ENCODE data around the gene CYP3A5. TPM values are rescaled to one million over a fixed set of nuclear protein-coding genes. Genes with fewer than 3 reads are reported as not detected.

CYP3A5 gene
- polyA plus RNA-seq, 2 donors, result 16.1 to 51.2 TPM

- Histone ChIP-seq H3K4me1 (ENCODE audit: control insufficient read depth in 2 of 2, insufficient read depth in 2 of 2, low read length in 1 of 2) (peaks cover 5 to 6% of the 10 kb centered on the region in 2 donors), H3K27me3 (ENCODE audit: control insufficient read depth in 1 of 2, insufficient read depth in 2 of 2, low read length in 2 of 2) (no peaks in the 10 kb centered on the region), H3K27ac (ENCODE audit: low read depth in 2 of 2, low read length in 1 of 2) (no peak overlapping the region), H3K9me3 (ENCODE audit: control insufficient read depth in 2 of 2, insufficient read depth in 1 of 2, low read depth in 1 of 2, low read length in 1 of 2) (no peaks in the 10 kb centered on the region), H3K4me3 (ENCODE audit: low read depth in 1 of 2, low read length in 2 of 2) (no peak overlapping the region), H3K36me3 (ENCODE audit: control insufficient read depth in 2 of 2, insufficient read depth in 2 of 2, low read length in 1 of 2) (peaks cover 26 to 51% of the 10 kb centered on the region in 2 donors)
- 93 to 94% methylated on average over 5 of the region's 5 CpGs for WGBS, 2 donors
Measured at GRCh38 chr7:99621271-99621670, 58.5 kb downstream of the CYP3A5 start.

DNA sequence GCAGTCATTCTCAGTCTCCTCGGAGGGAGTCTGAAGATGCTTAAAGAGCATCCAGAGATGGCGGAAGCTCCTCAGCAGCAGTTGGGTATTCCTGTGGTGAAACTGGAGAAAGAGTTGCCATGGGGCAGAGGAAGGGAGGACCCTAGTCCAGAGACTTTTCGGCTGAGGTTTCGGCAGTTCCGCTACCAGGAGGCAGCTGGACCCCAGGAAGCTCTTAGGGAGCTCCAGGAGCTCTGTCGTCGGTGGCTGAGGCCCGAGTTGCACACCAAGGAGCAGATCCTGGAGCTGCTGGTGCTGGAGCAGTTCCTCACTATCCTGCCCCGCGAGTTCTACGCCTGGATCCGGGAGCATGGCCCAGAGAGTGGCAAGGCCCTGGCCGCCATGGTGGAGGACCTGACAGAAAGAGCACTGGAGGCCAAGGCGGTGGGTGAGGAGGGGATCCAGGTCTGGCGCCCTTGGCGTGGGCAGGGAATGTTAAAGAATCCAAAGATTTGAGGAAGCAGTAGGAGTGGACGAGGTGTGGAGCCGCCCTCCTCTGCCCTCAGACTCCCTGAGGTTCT lies 60.1 kb downstream of the CYP3A5 start:
- Histone ChIP-seq H3K27me3 (ENCODE audit: control insufficient read depth in 1 of 2, insufficient read depth in 2 of 2, low read length in 2 of 2) (no peaks in the 10 kb centered on the region), H3K9me3 (ENCODE audit: control insufficient read depth in 2 of 2, insufficient read depth in 1 of 2, low read depth in 1 of 2, low read length in 1 of 2) (no peaks in the 10 kb centered on the region), H3K4me3 (ENCODE audit: low read depth in 1 of 2, low read length in 2 of 2) (no peak overlapping the region), H3K36me3 (ENCODE audit: control insufficient read depth in 2 of 2, insufficient read depth in 2 of 2, low read length in 1 of 2) (peaks cover 21 to 36% of the 10 kb centered on the region in 2 donors), H3K27ac (ENCODE audit: low read depth in 2 of 2, low read length in 1 of 2) (no peak overlapping the region), H3K4me1 (ENCODE audit: control insufficient read depth in 2 of 2, insufficient read depth in 2 of 2, low read length in 1 of 2) (peaks cover 5 to 6% of the 10 kb centered on the region in 2 donors)
- WGBS, 2 donors, result 94 to 96% methylated on average over 18 of the region's 18 CpGs

DNA sequence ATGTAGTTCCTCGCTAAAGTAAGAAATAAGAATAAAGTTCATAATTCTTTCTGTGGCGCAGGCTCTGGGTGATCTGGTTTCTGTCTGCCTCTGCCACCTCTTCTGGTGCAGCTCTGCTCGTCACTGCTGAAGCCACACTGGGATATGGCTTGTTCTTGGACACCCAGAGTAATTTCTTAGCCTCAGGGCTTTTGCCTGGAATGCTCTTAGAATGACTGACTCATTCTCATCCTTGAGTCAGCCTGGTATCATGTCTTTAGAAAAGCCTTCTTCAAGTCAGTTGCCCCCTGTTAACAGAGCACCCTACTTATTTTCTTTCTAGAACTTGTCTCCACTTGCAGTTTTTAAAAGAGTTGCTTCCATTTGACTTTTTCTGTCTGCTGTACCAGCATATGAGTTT lies 61.1 kb downstream of the CYP3A5 start:
- peaks cover 15 to 27% of the 10 kb centered on the region in 2 donors for H3K36me3 ChIP-seq (ENCODE audit: control insufficient read depth in 2 of 2, insufficient read depth in 2 of 2, low read length in 1 of 2)
- H3K27ac ChIP-seq (ENCODE audit: low read depth in 2 of 2, low read length in 1 of 2), result no peak overlapping the region
- no peaks in the 10 kb centered on the region for H3K27me3 ChIP-seq (ENCODE audit: control insufficient read depth in 1 of 2, insufficient read depth in 2 of 2, low read length in 2 of 2)
- H3K4me3 ChIP-seq (ENCODE audit: low read depth in 1 of 2, low read length in 2 of 2), result no peak overlapping the region
- H3K4me1 ChIP-seq (ENCODE audit: control insufficient read depth in 2 of 2, insufficient read depth in 2 of 2, low read length in 1 of 2), result peaks cover 2 to 5% of the 10 kb centered on the region in 2 donors
- 69 to 75% methylated on average over 3 of the region's 3 CpGs for WGBS, 2 donors
- H3K9me3 ChIP-seq (ENCODE audit: control insufficient read depth in 2 of 2, insufficient read depth in 1 of 2, low read depth in 1 of 2, low read length in 1 of 2), result no peaks in the 10 kb centered on the region

- WGBS, 2 donors, result 13 to 14% methylated on average over 22 of the region's 22 CpGs
- Histone ChIP-seq H3K9me3 (ENCODE audit: control insufficient read depth in 2 of 2, insufficient read depth in 1 of 2, low read depth in 1 of 2, low read length in 1 of 2) (no peaks in the 10 kb centered on the region), H3K36me3 (ENCODE audit: control insufficient read depth in 2 of 2, insufficient read depth in 2 of 2, low read length in 1 of 2) (peaks cover 9 to 18% of the 10 kb centered on the region in 2 donors), H3K4me1 (ENCODE audit: control insufficient read depth in 2 of 2, insufficient read depth in 2 of 2, low read length in 1 of 2) (peaks cover 2 to 3% of the 10 kb centered on the region in 2 donors), H3K4me3 (ENCODE audit: low read depth in 1 of 2, low read length in 2 of 2) (peak overlapping the region; percentile 91 to 100), H3K27me3 (ENCODE audit: control insufficient read depth in 1 of 2, insufficient read depth in 2 of 2, low read length in 2 of 2) (no peaks in the 10 kb centered on the region), H3K27ac (ENCODE audit: low read depth in 2 of 2, low read length in 1 of 2) (peak overlapping the region; percentile 65 to 86)
Measured at GRCh38 chr7:99617192-99617781, 62.5 kb downstream of the CYP3A5 start.

DNA sequence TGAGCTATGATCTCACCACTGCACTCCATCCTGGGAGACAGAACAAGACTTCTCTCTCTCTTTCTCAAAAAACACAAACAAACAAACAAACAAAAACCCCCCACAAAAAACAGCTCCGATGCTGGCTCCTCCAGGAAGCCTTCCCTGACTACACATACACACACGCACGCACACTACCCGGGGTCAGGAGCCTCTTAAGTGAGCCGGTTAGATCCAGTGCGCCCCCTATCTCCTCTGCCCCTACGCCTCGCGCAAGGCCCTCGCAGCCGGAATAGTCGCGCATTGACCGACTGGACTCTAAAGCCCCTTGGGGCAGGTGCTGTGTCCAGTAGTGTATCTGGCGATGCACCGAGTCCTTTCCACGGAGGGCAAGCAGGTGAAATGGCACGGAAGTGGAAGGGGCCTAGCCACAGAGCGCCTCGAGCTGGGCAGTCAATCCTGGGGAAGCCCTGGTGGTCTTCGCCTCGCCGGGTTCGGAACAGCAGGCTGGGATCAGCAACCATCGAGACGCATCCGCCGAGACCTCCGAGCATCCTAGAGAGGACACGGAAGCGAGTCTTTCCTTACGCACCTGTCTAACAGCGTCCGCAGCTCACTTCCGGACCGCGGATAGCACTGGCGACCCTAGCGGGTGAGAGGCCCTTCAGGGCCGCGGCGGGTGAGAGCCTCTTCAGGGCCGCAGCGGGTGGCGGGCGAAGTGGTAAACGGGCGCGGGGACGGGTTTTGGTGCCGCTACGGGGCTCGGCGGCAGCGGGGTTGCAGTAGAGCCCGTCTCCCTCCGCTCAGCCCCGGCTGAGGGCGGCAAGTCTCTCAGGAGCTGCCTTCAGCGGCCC lies 63.2 kb downstream of the CYP3A5 start, which contains the start of gene ZSCAN25:
ZSCAN25 (plus strand) TSS at position 588 of the 833 bp plus-strand sequence. CDS start 2,661 bp downstream, outside the sequence.
- H3K27ac ChIP-seq (ENCODE audit: low read depth in 2 of 2, low read length in 1 of 2), result peak within 1 kb of the TSS; percentile 65 to 86
- H3K36me3 ChIP-seq (ENCODE audit: control insufficient read depth in 2 of 2, insufficient read depth in 2 of 2, low read length in 1 of 2), result peaks cover 7 to 15% of the 10 kb centered on the region in 2 donors
- no peaks in the 10 kb centered on the region for H3K9me3 ChIP-seq (ENCODE audit: control insufficient read depth in 2 of 2, insufficient read depth in 1 of 2, low read depth in 1 of 2, low read length in 1 of 2)
- H3K27me3 ChIP-seq (ENCODE audit: control insufficient read depth in 1 of 2, insufficient read depth in 2 of 2, low read length in 2 of 2), result no peaks in the 10 kb centered on the region
- peak within 1 kb of the TSS; percentile 91 to 100 for H3K4me3 ChIP-seq (ENCODE audit: low read depth in 1 of 2, low read length in 2 of 2)
- peaks cover 2% of the 10 kb centered on the region in 2 donors for H3K4me1 ChIP-seq (ENCODE audit: control insufficient read depth in 2 of 2, insufficient read depth in 2 of 2, low read length in 1 of 2)
- WGBS, 2 donors, result 0 to 1% methylated on average over 56 to 60 of the region's 60 CpGs

- Histone ChIP-seq H3K4me1 (ENCODE audit: control insufficient read depth in 2 of 2, insufficient read depth in 2 of 2, low read length in 1 of 2) (peaks cover 2% of the 10 kb centered on the region in 2 donors), H3K27ac (ENCODE audit: low read depth in 2 of 2, low read length in 1 of 2) (peak overlapping the region in 1 of 2 donors; percentile 65), H3K9me3 (ENCODE audit: control insufficient read depth in 2 of 2, insufficient read depth in 1 of 2, low read depth in 1 of 2, low read length in 1 of 2) (no peaks in the 10 kb centered on the region), H3K4me3 (ENCODE audit: low read depth in 1 of 2, low read length in 2 of 2) (peak overlapping the region in 1 of 2 donors; percentile 100), H3K36me3 (ENCODE audit: control insufficient read depth in 2 of 2, insufficient read depth in 2 of 2, low read length in 1 of 2) (peaks cover 7 to 11% of the 10 kb centered on the region in 2 donors), H3K27me3 (ENCODE audit: control insufficient read depth in 1 of 2, insufficient read depth in 2 of 2, low read length in 2 of 2) (no peaks in the 10 kb centered on the region)
- WGBS, 2 donors, result 92% methylated on average over 5 of the region's 5 CpGs
Measured at GRCh38 chr7:99615989-99616358, 63.8 kb downstream of the CYP3A5 start.

DNA sequence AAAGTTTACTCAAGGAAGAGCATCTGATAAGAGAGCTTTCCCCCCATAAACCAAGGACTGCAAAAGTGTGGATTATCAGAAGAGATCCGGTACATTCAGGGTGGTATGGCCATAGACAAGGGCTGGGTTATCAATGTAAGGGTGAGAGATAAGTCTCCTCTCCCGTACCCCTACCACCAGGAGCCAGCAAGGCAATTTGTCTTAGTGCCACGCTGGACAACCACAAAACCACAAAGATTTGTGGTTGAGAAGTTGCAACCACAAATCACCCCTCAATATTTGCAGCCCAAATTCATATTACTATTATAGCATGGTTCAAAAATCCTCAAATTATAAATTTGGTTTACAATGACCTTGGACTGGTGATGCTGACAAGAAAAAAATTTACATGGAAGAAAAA lies 65.3 kb downstream of the CYP3A5 start:
- 67 to 80% methylated on average over 3 of the region's 3 CpGs for WGBS, 2 donors
- H3K36me3 ChIP-seq (ENCODE audit: control insufficient read depth in 2 of 2, insufficient read depth in 2 of 2, low read length in 1 of 2), result peaks cover 0 to 4% of the 10 kb centered on the region in 2 donors

GRCh38 chr7:99607548-99607947 lies 72.2 kb downstream of the CYP3A5 start:
- no peak overlapping the region for H3K27ac ChIP-seq (ENCODE audit: low read depth in 2 of 2, low read length in 1 of 2)
- H3K4me1 ChIP-seq (ENCODE audit: control insufficient read depth in 2 of 2, insufficient read depth in 2 of 2, low read length in 1 of 2), result no peaks in the 10 kb centered on the region
- H3K36me3 ChIP-seq (ENCODE audit: control insufficient read depth in 2 of 2, insufficient read depth in 2 of 2, low read length in 1 of 2), result peaks cover 0 to 2% of the 10 kb centered on the region in 2 donors
- WGBS, 2 donors, result 81 to 85% methylated on average over 9 of the region's 9 CpGs
- no peaks in the 10 kb centered on the region for H3K9me3 ChIP-seq (ENCODE audit: control insufficient read depth in 2 of 2, insufficient read depth in 1 of 2, low read depth in 1 of 2, low read length in 1 of 2)
- no peak overlapping the region for H3K4me3 ChIP-seq (ENCODE audit: low read depth in 1 of 2, low read length in 2 of 2)
- no peaks in the 10 kb centered on the region for H3K27me3 ChIP-seq (ENCODE audit: control insufficient read depth in 1 of 2, insufficient read depth in 2 of 2, low read length in 2 of 2)

More for the DNA sequence above, 65.3 kb downstream of the CYP3A5 start:
- Histone ChIP-seq H3K4me3 (ENCODE audit: low read depth in 1 of 2, low read length in 2 of 2) (no peak overlapping the region), H3K4me1 (ENCODE audit: control insufficient read depth in 2 of 2, insufficient read depth in 2 of 2, low read length in 1 of 2) (peaks cover 2% of the 10 kb centered on the region in 2 donors), H3K27ac (ENCODE audit: low read depth in 2 of 2, low read length in 1 of 2) (no peak overlapping the region), H3K27me3 (ENCODE audit: control insufficient read depth in 1 of 2, insufficient read depth in 2 of 2, low read length in 2 of 2) (no peaks in the 10 kb centered on the region), H3K9me3 (ENCODE audit: control insufficient read depth in 2 of 2, insufficient read depth in 1 of 2, low read depth in 1 of 2, low read length in 1 of 2) (no peaks in the 10 kb centered on the region)

DNA sequence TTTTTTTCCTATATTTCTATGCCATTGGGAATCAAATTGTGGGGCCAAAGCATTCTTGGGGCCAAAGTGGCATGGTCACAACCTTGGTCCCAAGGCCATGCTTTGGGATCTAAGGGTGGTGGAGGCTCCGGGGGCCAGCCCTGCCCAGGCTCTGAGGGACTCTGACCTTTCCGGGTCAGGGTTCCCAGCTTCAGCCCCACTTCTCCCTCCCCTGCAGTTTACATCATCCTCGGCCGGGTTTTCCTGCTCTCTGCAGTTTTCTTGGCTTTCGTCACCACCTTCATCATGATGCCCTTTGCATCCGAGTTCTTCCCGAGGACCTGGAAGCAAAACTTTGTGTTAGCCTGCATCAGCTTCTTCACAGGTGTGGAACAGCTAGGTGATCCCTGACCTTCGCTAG lies 73.3 kb downstream of the CYP3A5 start:
- Histone ChIP-seq H3K27me3 (ENCODE audit: control insufficient read depth in 1 of 2, insufficient read depth in 2 of 2, low read length in 2 of 2) (no peaks in the 10 kb centered on the region), H3K36me3 (ENCODE audit: control insufficient read depth in 2 of 2, insufficient read depth in 2 of 2, low read length in 1 of 2) (peaks cover 0 to 2% of the 10 kb centered on the region in 2 donors), H3K9me3 (ENCODE audit: control insufficient read depth in 2 of 2, insufficient read depth in 1 of 2, low read depth in 1 of 2, low read length in 1 of 2) (no peaks in the 10 kb centered on the region), H3K4me1 (ENCODE audit: control insufficient read depth in 2 of 2, insufficient read depth in 2 of 2, low read length in 1 of 2) (no peaks in the 10 kb centered on the region), H3K4me3 (ENCODE audit: low read depth in 1 of 2, low read length in 2 of 2) (no peak overlapping the region), H3K27ac (ENCODE audit: low read depth in 2 of 2, low read length in 1 of 2) (no peak overlapping the region)
- 71 to 80% methylated on average over 8 of the region's 8 CpGs for WGBS, 2 donors
